ENCODE measurements around the gene BARX2.

Gene BARX2

GRCh38 chr11:129440028-129440713 lies 64.5 kb downstream of the BARX2 start:
- DNase-seq (ENCODE audit: low spot score), result no peak

GRCh38 chr11:129442171-129442570 lies 66.5 kb downstream of the BARX2 start:
- DNase-seq (ENCODE audit: low spot score), result no peak

- no peak for DNase-seq (ENCODE audit: low spot score)
Measured at GRCh38 chr11:129443276-129443675, 67.6 kb downstream of the BARX2 start.

GRCh38 chr11:129444274-129444673 lies 68.6 kb downstream of the BARX2 start:
- no peak for DNase-seq (ENCODE audit: low spot score)

GRCh38 chr11:129445226-129445625 lies 69.6 kb downstream of the BARX2 start:
- DNase-seq (ENCODE audit: low spot score), result no peak

- no peak for DNase-seq (ENCODE audit: low spot score)
Measured at GRCh38 chr11:129446572-129446971, 70.9 kb downstream of the BARX2 start.

- DNase-seq (ENCODE audit: low spot score), result no peak
Measured at GRCh38 chr11:129447654-129448239, 72.1 kb downstream of the BARX2 start.

- DNase-seq (ENCODE audit: low spot score), result no peak
Measured at GRCh38 chr11:129451524-129451923, 75.9 kb downstream of the BARX2 start.

- DNase-seq (ENCODE audit: low spot score), result no peak
Measured at GRCh38 chr11:129453293-129453721, 77.7 kb downstream of the BARX2 start.

- no peak for DNase-seq (ENCODE audit: low spot score)
Measured at GRCh38 chr11:129455101-129455500, 79.5 kb downstream of the BARX2 start.

GRCh38 chr11:129455756-129456655 lies 80.4 kb downstream of the BARX2 start:
- no peak for DNase-seq (ENCODE audit: low spot score)

- DNase-seq (ENCODE audit: low spot score), result no peak
Measured at GRCh38 chr11:129457321-129457720, 81.7 kb downstream of the BARX2 start.

- no peak for DNase-seq (ENCODE audit: low spot score)
Measured at GRCh38 chr11:129458278-129458677, 82.6 kb downstream of the BARX2 start.

GRCh38 chr11:129458756-129459535 lies 83.3 kb downstream of the BARX2 start:
- DNase-seq (ENCODE audit: low spot score), result no peak

GRCh38 chr11:129460714-129461113 lies 85.1 kb downstream of the BARX2 start:
- DNase-seq (ENCODE audit: low spot score), result no peak

- no peak for DNase-seq (ENCODE audit: low spot score)
Measured at GRCh38 chr11:129484068-129484467, 108.4 kb downstream of the BARX2 start.

GRCh38 chr11:129489249-129489648 lies 113.6 kb downstream of the BARX2 start:
- DNase-seq (ENCODE audit: low spot score), result no peak

- no peak for DNase-seq (ENCODE audit: low spot score)
Measured at GRCh38 chr11:129490004-129490403, 114.4 kb downstream of the BARX2 start.

GRCh38 chr11:129493746-129494145 lies 118.1 kb downstream of the BARX2 start:
- DNase-seq (ENCODE audit: low spot score), result no peak

Data from CD4-positive, alpha-beta T cell treated with Interleukin-6 at 100 ng/mL for 8 hours (primary cell).